Suppressor macrophage (primary cell): Measurements from ENCODE around the gene OCIAD1.

Source experiments
- DNase-seq, 4 experiments: peaks; one replicate each; pipeline ENCODE4 v3.0.0-alpha.2; 2020 to 2022

Gene OCIAD1

DNA sequence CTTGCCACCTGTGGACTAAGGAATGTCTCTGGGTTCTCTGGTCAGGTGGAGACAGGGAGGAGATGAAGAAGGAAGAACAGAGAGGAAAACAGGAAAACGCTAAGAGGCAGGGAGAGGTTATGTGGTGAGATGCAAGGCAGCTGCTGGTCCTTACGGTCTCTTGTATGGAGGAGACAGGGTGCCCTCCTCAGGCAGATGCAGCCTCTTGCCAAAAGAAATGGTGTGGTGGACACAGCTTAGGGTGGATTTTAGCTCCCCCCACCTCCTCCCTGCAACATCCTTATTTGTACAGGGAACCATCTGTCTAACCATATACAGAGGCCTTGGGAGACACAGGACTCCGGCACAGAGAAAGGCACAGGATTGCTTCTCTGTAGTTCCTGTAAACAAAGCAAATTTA, 66.0 kb downstream of the OCIAD1 start:
- DNase-seq, result no peak

DNA sequence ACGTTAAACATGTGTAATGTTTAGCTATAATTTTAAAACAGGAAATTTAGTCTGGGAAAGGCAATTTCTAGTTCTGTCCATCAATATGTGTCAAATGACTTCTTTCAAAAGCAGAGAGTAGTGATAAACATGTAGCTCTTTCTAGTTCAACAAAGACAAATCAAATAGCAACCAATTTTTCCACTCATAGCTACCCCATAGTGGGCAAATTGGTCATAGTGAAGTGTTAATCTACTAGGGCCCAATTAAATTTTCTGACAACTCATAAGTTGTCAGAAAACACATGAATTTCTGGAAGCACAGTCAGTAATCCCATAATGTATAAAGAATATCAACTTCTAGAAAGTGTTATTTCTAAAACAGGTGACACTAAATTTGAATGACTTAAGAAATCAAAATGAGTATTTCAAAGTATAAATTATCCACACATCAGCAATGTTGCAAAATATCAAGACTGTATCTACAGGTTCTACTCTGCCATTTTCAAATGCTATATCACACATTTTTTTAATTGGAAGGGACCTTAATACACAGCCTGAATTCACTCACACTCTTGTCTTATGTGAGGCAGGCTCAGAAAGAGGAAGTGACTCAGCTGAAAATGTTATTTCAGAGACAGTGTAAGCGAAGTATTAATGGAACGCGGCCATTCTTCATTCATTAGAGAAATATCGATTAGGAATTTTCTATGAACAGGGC, 68.0 kb downstream of the OCIAD1 start:
- DNase-seq, result peak; percentile 42 to 69 (median 54)

DNA sequence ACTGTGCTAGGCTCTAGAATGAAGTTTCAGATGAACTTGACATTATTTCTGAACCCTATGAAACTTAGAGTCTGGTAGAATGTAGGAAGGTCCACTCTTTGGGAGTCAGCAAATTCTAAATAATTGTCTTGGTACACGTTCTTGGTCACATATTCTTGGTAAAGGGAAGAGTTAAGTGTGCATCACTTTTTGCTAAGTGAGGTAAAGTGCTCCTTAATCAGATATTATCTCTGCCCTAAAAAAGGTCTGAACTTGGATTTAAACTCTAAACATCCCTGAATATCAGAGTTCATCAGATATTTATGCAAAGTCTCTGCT, 68.5 kb downstream of the OCIAD1 start:
- DNase-seq, result no peak

DNA sequence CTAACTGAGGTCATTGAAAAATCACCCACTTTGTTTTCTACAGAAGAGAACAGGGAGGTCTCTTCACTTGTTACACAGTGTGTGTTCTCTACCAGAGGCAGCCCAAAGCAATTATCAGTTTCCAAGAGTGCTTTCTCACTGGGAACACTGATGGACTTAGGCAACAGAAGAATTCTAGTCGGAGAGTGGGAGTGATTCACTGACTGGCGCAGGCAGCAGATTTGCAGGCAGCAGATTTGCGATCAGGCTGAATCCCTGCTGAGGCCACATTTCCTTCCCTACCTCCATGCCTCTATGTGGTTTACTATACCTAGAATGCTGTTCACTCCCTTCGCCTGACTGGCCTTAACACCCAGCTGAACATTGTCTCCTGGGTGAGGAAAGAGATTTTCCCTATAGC, 69.1 kb downstream of the OCIAD1 start:
- peak in 2 of 4 experiments; percentile 12 to 22 for DNase-seq

DNA sequence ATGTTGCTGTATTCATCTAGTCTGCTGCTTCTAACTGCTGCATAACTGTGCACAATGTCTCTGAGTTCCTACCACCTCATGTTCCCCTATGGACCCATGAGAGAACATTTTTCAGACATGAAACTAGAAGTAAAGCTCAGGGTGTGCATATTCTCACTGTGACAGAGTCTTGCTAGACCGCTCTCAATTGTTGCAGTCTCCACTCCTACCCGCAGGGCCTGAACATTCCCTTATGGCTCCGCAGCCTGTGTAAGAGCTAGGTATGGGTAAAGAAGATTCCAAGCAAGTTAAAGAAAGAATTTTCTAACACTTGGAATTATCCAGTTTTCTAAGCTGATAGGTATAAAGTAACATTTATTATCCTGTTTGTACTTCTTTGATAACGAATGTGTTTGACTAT, 70.3 kb downstream of the OCIAD1 start:
- DNase-seq, result no peak

DNA sequence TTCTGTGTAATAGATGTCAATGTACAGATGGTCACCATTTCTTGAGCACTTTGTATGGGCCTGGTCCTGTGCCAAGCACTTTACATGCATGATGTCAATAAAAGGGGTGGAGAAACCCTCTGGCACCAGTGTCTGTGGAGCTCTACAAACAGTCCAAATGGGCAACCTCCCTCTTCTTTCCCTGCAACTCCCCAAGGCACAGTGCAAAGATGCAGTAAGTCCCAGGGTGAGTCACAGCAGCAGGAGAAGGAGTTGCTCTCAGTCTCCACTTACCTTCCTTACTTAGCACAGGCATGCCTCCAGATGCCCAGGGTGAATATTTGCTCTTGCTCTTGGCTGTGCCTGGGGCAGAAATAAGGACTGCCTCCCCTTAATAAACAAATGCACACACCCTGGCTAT, 71.4 kb downstream of the OCIAD1 start:
- no peak for DNase-seq

DNA sequence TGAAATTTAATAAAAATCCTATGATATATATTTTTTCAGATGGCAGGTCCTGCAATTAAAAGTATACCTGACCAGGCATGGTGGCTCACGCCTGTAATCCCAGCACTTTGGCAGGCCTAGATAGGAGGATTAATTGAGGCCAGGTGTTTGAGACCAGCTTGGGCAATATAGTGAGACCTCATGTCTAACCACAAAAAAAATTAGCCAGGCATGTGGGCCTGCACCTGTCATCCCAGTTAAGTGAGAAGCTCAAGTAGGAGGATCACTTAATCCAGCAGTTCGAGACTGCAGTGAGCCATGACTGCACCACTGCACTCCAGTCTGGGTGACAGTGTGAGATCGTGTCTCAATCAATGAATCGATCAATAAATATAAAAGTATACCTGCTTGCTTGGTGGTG, 73.2 kb downstream of the OCIAD1 start:
- DNase-seq, result no peak

DNA sequence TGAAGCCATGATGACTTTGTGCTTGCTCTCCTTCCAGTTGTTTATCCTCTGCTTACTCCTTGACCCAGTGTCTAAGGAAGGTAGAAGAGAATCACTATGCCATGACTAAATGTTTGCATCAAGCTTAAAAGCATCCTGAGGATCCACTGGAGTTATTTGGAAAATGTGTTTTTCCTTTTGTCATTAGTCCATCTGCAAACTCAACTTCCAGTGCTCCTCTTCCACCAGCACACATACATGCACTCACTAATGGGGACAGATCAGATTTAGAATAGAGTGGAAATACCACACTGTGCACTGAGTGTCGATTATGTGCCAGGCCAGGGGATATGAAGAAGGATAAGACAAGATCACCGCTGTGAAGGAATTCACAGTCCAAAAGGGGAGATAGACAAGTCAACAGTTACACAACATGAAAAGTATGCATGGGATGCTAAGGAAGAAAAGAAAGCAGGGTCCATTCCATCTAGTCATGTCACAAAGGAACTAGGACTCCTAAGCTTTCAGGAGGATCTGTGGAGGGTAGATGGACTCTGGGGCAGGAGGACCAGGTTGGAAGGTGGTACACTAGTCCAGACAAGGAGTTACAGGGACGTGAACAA, 73.8 kb downstream of the OCIAD1 start:
- DNase-seq, result no peak

DNA sequence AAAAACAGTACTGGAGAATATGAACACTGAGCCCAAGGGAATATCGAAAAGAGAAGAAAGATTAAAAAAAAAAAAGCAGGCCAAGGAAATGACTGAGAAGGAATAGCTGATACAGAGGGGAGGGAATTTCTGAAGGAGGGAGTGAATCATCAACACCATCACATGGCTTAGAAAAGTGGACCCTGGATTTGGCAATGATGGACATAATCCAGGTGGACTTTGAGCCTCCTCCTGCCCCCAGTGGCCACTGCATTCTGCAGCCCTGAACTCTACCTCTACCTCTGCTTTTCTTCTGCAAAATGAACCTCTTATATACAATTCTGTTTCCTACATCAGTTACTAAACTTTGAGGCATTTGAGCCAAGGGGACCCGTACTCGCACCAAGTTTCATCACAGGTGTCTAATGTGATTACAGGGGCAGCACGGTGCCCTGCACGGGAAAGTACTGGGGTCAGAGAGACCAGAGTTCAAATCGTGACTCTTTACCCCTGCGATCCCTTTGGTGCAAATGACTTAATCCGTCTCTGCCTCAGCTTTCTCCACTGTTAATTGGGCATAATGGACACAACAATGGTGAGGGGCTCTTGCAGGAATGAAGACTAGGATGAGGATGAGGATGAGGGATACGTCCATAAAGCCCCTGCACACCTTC, 74.6 kb downstream of the OCIAD1 start:
- DNase-seq, result no peak

DNA sequence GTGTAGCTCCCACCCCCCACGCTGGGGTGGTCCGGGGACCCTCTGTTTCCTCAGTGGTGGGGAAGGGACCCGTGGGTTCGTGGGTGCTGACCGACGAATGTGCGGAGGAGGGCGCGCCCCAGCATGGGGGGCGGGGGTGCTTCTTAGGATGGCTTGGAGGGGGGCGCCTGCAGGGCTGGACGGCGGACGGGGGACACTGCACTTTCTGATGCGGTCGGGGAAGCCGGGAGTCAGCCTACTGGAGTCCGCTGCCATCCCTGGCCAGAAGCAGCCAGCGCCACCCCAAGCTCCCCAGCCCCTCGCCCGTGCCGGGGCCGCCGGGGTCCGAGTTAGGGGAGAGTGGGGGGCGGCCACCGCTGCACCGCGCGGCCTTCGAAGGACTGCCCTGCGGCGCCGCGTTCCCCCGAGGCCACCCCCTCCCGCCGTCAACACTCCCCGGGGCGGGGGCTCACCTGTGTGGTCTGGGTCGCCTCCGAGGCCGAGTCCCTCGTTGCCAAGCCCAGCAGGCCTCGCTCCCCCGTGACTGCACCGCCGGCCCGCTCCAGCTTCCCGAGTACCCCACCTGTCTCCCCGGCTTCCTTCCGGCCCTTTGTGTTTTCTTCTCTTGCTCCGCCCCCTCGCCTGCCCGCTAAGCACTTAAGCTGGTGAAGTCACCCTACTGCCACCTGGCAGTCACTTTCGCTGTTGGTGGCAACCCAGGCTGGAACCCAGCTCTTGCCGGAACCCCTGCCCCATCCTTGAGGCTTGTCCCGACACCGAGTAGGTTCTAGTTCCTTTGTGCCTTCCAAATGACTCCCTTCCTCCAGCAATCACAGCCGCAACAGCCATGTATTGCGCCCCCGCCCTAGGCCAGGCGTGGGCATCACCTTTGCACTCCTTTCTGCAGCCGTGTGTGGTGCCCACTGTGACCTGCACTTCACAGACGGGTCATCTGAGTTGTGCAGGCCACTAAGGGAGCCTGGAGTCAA, 75.6 kb downstream of the OCIAD1 start, which contains the start of gene OCIAD2:
OCIAD2 (minus strand) TSS at position 569 of the 968 bp plus-strand sequence. CDS start 2,225 bp downstream, outside the sequence.
- peak in 3 of 4 experiments; percentile 33 to 63 (median 36) for DNase-seq

DNA sequence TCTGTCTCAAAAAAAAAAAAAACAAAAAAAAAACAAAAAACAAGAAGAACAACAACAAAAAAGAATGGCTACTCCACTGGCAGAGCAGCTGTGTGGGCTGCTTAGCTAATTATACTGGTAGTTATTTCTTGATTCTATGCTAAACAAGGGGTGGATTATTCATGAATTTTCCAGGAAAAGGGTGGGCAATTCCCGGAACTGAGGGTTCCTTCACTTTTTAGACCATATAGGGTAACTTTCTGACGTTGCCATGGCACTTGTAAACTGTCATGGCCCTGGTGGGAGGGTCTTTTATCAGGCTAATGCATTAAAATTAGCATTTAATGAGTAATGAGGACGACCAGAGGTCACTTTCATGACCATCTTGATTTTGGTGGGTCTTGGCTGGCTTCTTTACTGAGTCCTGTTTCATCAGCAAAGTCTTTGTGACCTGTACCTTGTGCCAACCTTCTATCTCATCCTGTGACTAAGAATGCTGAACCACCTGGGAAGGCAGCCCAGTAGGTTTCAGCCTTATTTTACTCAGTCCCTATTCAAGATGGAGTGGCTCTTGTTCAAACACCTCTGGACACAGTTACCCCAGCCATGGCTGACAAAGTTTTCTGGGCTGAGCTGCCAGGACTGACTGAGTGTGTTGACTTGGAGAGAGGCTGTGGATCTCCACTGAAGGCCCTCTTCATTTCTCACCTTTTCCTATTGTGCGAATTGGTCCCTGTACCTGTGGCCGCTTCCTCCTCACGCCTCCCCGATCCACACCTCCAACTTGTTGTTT, 77.0 kb downstream of the OCIAD1 start:
- DNase-seq, result no peak

DNA sequence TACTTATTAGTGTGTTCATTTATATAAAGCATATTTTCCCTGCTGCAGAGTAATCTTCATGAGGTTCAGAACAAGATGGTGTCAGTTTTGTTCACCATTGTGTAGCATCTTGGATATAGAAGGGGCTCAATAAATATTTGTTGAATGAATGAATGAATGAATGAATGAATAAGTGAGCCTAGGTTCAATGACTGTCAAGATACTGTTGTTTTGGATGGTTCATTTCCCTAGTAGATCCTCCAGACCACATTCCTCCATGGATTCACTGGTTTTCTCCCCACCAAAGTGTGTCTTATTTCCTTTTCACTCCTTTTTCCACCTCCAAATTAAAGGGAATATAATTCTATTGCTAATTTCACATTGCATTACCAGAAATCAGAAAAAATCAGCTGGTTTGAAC, 77.8 kb downstream of the OCIAD1 start:
- no peak for DNase-seq

DNA sequence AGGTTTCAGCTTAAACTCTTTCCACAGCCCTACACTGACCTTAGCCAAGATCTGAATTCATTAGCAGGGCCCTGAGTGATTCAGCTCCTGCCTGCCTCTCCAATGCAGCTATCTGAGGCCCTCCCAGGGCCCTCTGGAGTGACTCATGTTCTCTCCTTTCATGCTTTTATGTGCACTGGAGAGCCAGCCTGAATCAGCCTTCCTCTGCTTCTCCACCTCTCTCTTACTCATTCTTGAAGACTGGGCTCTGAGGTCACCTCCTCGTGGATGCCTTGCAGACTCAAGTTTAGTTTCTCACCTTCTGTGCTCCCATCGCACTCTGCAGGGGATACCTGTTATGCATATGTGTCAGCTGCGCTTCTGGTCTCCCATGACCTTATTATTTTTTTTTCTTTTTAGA, 78.8 kb downstream of the OCIAD1 start:
- DNase-seq, result peak in 1 of 4 experiments; percentile 12

DNA sequence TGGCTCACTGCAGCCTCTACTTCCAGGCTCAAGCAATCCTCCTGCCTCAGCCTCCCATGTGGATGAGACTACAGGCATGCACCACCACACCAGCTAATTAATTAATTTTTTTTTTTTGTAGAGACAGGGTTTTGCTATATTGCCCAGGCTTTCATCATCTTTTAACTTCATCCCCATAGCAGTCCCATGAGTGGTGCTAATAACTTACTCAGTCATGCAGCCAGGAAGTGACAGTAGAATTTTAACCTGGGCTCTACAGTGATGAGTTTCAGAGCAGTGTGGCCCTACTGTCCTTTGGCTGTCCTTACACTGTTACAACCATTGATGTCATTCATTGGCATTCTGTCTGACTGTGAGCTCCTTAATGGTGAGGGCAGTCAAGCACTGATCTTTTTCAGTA, 79.6 kb downstream of the OCIAD1 start:
- no peak for DNase-seq
